Measurements from ENCODE around the gene TUBAL3.

TUBAL3 gene

DNA sequence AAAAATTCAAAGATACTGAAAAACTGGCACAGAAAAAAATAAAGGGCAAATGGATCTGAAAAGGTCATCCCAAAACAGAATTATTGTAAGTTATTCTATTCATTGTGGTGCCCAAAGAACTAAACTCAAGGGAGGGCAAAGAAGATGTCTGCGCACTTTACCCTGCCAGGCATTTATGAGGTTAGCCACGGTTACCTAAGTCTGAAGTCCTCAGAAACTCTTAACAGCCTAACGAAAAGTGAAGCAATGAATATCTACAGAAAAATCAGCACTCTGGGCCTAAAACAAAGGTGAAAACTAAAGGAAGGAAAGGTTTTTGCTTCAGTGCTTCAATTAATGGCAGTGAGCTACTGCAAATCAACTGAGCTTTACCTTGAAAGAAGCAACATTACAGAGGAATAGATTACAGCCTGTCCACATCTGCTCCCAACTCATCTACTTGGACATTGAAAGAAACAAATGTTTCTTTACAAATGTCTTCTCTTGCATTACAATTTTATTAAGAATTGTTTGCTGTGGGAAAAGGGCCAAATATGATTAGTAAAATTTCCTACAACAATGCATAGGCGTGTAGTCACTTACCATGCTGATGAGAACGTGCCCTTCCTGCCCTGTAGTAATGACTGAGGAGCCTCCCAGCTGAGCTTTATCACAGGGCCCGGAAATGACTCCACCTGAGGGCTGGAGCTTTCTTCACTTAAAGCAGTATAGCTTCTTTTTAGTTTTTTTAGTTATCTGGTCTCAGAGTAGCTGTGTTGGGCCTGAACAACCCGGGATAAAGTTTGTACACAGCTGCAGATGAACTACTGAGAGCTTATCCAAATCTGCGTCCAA is at the start of gene TUBAL3:
Gene TUBAL3, minus strand, starts transcription at position 621 of the 834 bp plus-strand sequence. Its CDS starts 36 bp downstream, at position 585.
- in situ Hi-C loops (cut with HindIII; ENCODE audit: low sequenced_read_pairs): no loop called here

DNA sequence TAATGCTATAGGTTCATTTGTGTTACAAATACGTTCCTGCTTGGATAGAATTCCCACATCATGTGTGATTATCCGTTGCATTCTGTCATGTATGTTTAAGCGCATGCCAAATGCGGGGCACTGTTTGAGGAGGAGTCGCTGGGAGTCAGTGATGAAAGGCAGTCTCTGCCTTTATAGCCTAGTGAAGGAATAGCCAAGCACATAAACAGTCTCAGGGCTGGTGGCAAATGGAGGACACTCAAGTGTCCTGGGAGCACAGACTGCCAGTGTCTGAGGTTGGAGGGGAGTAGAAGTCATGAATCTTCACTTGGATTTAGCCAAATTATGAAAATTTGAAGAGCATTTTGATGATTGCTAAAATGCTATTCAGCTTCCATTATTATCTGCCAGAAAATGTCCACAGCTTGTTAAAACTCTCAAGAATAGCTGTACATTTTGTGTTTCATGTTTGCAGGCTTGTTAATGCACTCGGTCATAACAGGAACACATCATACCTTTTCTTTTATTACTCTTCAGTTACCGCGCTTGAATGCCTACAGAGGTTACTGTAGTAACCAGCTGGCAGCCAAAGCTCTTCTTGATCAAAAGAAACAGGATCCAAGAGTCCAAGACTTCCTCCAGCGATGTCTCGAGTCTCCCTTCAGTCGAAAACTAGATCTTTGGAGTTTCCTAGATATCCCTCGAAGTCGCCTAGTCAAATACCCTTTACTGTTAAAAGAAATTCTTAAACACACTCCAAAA is 49.3 kb upstream of the TUBAL3 start:
- in situ Hi-C loops (cut with HindIII; ENCODE audit: low sequenced_read_pairs): no loop called here

GRCh38 chr10:5450605-5451384 is 46.2 kb upstream of the TUBAL3 start:
- in situ Hi-C loops (cut with HindIII; ENCODE audit: low sequenced_read_pairs): no loop called here

DNA sequence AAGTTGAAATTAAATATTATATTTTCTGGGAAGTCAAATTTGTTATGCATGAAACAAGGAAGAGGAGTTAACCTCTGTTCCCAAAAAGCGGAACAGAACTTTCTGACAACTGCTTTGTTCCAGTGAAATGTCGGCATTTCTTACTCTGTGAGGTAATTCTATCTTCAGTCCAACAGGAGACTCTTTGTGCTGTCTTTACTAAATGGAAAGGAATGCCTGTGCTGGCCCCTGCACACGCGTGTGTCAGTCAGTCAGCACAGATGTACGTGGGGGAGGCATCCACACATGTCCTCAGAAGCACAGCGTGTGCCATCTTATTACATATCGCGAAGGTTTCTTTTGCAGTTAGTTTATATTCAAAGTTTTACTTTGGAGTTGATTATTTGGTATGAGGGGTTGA is 45.2 kb upstream of the TUBAL3 start:
- in situ Hi-C loops (cut with HindIII; ENCODE audit: low sequenced_read_pairs): loop anchor here (5.0 kb wide), 1 partner anchor 167 kb away; no protein-coding TSS in a partner anchor

GRCh38 chr10:5449227-5449626 is 44.6 kb upstream of the TUBAL3 start:
- in situ Hi-C loops (cut with HindIII; ENCODE audit: low sequenced_read_pairs): loop anchor here (5.0 kb wide), 1 partner anchor 168 kb away; no protein-coding TSS in a partner anchor

DNA sequence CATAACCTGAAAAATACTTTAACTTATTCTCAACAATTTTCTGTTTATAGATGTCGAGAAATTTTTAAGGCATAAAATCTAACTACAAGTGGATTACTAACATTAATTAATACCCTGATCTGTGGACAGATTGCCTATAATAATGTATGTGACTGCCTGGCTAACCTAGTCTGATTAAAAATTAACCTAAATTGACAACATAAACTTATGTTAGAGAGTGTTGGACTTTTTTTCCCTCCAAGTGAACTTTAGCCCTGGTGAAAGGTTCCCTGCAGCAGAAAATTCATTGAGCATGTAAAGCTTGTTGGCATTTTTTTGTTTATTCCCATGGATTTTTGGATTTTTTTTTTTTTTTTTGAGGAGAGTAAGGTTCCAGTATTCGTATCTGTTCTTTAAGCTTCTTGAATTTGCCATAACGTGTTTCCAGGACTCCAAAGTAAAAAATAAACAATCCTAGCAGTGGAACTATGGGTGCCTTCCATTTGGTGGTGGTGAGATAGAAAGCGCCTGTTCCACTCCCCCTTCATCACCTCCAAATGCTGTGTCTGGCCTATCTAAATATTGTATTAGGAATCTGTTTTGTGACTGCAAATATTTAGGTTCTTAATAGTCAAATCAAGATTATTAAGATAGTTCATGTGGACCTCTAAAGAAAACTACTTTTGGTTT is 43.8 kb upstream of the TUBAL3 start:
- in situ Hi-C loops (cut with HindIII; ENCODE audit: low sequenced_read_pairs): loop anchor here (5.0 kb wide), 1 partner anchor 169 kb away; no protein-coding TSS in a partner anchor

GRCh38 chr10:5447611-5448071 is 43.0 kb upstream of the TUBAL3 start:
- in situ Hi-C loops (cut with HindIII; ENCODE audit: low sequenced_read_pairs): loop anchor here (5.0 kb wide), 1 partner anchor 170 kb away; no protein-coding TSS in a partner anchor

GRCh38 chr10:5447056-5447455 is 42.4 kb upstream of the TUBAL3 start:
- in situ Hi-C loops (cut with HindIII; ENCODE audit: low sequenced_read_pairs): loop anchor here (5.0 kb wide), 1 partner anchor 170 kb away; no protein-coding TSS in a partner anchor

GRCh38 chr10:5446390-5446926 is 41.8 kb upstream of the TUBAL3 start:
- in situ Hi-C loops (cut with HindIII; ENCODE audit: low sequenced_read_pairs): loop anchor here (5.0 kb wide), 1 partner anchor 171 kb away; no protein-coding TSS in a partner anchor

DNA sequence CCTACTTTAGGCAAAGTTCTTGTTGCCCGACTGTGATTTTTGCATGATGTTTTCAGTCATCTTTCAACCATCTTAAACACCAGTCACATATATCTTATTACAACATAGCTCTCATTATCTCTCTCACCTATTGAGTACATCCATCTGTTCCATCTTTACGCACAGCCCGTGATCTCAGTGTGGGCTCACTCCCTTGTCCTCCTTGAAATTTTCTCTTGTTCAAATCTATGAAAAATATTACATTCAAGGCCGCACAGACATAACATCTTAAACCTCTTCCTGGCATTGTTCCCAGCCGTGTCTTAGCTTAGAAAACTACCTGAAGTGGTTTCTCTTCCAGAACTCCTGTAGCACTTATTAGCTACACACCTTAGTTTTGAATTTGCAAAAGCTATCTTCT is 40.4 kb upstream of the TUBAL3 start:
- in situ Hi-C loops (cut with HindIII; ENCODE audit: low sequenced_read_pairs): loop anchor here (5.0 kb wide), 1 partner anchor 172 kb away; no protein-coding TSS in a partner anchor

DNA sequence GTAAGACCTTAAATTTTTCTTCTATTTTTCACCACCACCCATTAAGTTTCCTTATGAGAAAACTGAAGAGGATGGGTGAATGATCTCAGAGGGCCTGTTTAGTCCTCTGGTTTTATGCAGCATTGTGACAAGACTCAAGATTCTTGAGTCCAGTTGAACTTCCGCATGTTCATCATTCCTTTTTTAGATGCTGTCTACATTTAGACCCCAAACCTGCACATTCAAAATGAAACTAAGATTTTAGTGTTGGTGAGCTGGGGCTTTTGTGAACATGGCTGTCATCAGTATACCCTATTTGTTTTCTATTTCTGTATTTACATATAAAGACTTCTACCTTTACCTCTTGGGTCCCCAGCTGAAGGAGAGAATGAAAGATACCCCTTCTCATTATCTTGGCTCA is 38.8 kb upstream of the TUBAL3 start:
- in situ Hi-C loops (cut with HindIII; ENCODE audit: low sequenced_read_pairs): no loop called here

DNA sequence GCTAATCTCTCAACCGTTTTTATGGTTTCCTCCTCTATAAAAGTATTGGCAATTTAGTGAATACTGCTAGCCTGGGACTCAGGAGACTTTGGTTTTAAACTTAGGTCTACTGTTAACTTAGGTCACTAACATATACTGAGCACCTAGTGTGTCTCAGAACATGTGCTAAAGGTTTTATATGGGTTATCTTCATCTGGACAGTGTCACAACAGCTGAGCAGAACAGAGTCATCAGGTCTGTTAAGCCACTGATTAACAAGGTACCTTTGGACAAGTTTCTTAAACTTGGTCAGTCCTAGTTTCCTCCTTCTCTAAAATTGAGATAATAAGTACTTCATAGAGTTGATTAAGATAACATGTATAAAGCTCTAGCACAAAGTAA is 38.4 kb upstream of the TUBAL3 start:
- in situ Hi-C loops (cut with HindIII; ENCODE audit: low sequenced_read_pairs): no loop called here

GRCh38 chr10:5442065-5442989 is 37.7 kb upstream of the TUBAL3 start:
- in situ Hi-C loops (cut with HindIII; ENCODE audit: low sequenced_read_pairs): no loop called here

- in situ Hi-C loops (cut with HindIII; ENCODE audit: low sequenced_read_pairs): no loop called here
Observed at GRCh38 chr10:5441106-5441505, 36.5 kb upstream of the TUBAL3 start.

DNA sequence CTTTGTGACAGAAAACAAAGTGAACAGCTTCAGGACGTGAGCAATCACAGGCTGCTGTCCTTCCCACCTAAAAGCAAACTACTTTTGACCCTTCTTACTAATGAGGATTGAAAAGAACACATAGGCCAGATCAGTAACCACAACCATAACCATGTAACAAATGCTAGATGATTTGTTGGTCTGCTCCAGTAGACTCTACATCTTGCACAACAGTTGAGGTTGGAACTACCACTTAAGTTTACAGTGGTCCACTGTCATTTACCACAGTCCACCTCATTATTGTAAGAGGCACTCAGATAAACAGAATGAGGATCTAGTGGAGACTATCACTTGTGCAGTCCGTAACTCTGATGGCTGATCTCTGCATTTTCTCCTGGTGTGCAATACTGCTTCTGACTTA is 35.6 kb upstream of the TUBAL3 start:
- in situ Hi-C loops (cut with HindIII; ENCODE audit: low sequenced_read_pairs): no loop called here

GRCh38 chr10:5435328-5435727 is 30.7 kb upstream of the TUBAL3 start:
- in situ Hi-C loops (cut with HindIII; ENCODE audit: low sequenced_read_pairs): no loop called here

DNA sequence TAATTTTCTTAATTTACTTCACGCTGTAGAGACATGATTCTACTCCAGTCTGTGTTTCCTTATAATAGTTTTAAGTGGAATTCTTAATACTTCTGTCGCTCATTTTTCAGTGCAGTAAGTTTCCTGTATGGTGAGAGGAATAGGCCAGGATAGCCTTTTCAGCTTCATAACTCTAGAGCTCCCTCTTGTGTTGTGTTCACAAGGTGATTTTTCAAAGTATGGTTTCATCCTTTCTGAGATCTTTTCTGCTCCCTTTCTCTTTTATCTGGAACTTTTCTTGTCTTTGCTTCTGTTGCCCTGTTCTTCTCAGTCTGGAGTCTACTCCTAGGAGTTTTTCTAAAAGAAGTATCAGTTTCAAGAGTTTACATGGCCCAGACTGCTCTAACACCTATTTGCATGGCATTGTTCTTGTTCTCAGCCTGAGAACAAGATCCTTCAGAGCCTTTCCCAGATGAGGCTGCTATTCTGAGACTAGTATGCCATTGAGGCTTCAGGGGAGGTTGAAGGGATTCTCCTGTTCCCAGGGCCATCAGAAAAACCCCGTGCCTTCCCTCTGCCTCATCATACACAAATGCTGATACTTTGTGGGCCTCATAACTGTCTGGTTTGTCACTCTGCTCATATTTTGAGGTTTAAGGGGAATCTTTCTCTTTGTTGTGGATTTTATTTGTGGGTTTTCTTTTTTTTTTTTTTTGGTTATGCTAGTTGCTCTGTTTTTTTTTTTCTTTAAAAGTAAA is 29.6 kb upstream of the TUBAL3 start:
- in situ Hi-C loops (cut with HindIII; ENCODE audit: low sequenced_read_pairs): no loop called here

DNA sequence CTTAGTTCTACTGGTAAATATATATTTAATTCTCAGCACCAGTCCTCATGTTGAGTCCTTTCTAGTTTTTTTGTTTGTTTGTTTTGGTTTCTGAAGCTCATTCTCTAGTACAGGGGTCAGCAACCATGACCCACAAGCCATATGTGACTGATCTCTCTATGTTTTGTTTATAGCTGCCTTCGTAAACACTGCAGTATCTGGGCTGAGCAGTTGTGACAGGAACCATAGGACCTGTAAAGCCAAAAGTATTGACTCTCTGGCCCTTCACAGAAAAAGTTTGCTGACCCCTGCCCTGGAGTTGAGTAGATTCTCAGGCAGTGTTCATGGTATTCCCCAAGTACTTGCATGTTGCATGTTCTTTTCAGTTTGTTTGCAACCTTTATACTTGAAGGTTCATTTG is 28.6 kb upstream of the TUBAL3 start:
- in situ Hi-C loops (cut with HindIII; ENCODE audit: low sequenced_read_pairs): no loop called here
